NCI-H1092 (cell line): ENCODE measurements around the gene PTPRO.

ENCODE experiments used
- DNase-seq: peaks from one replicate; lab custom pipeline; 2025; lab: John Stamatoyannopoulos, UW

Gene PTPRO

GRCh38 chr12:15350643-15351042, 28.3 kb downstream of the PTPRO start:
- DNase-seq, result no peak

- no peak for DNase-seq
Measured at GRCh38 chr12:15355766-15356165, 33.5 kb downstream of the PTPRO start.

GRCh38 chr12:15356951-15357364, 34.6 kb downstream of the PTPRO start:
- peak; percentile 68 for DNase-seq

- DNase-seq, result no peak
Measured at GRCh38 chr12:15364221-15365160, 42.2 kb downstream of the PTPRO start.

GRCh38 chr12:15368812-15369211, 46.5 kb downstream of the PTPRO start:
- DNase-seq, result no peak

GRCh38 chr12:15372352-15372751, 50.0 kb downstream of the PTPRO start:
- no peak for DNase-seq

- DNase-seq, result no peak
Measured at GRCh38 chr12:15387772-15388171, 65.5 kb downstream of the PTPRO start.

GRCh38 chr12:15389561-15389960, 67.3 kb downstream of the PTPRO start:
- DNase-seq, result no peak

GRCh38 chr12:15393037-15393436, 70.7 kb downstream of the PTPRO start:
- DNase-seq, result no peak

- no peak for DNase-seq
Measured at GRCh38 chr12:15393995-15394394, 71.7 kb downstream of the PTPRO start.

- no peak for DNase-seq
Measured at GRCh38 chr12:15404485-15404884, 82.2 kb downstream of the PTPRO start.

GRCh38 chr12:15405606-15406005, 83.3 kb downstream of the PTPRO start:
- no peak for DNase-seq

- no peak for DNase-seq
Measured at GRCh38 chr12:15407025-15407424, 84.7 kb downstream of the PTPRO start.

GRCh38 chr12:15411842-15412241, 89.5 kb downstream of the PTPRO start:
- DNase-seq, result no peak

GRCh38 chr12:15417691-15418090, 95.4 kb downstream of the PTPRO start:
- no peak for DNase-seq

- no peak for DNase-seq
Measured at GRCh38 chr12:15423629-15424028, 101.3 kb downstream of the PTPRO start.

GRCh38 chr12:15427913-15428312, 105.6 kb downstream of the PTPRO start:
- DNase-seq, result no peak

- DNase-seq, result no peak
Measured at GRCh38 chr12:15428632-15429031, 106.3 kb downstream of the PTPRO start.

- DNase-seq, result no peak
Measured at GRCh38 chr12:15429262-15429661, 107.0 kb downstream of the PTPRO start.

- no peak for DNase-seq
Measured at GRCh38 chr12:15435597-15435996, 113.3 kb downstream of the PTPRO start.

- no peak for DNase-seq
Measured at GRCh38 chr12:15439459-15439858, 117.2 kb downstream of the PTPRO start.

- DNase-seq, result no peak
Measured at GRCh38 chr12:15443050-15443449, 120.7 kb downstream of the PTPRO start.

GRCh38 chr12:15443611-15444010, 121.3 kb downstream of the PTPRO start:
- DNase-seq, result no peak

GRCh38 chr12:15444523-15444922, 122.2 kb downstream of the PTPRO start:
- DNase-seq, result no peak
